Endothelial cell of umbilical vein (primary cell): ENCODE results near the gene DTX3. TPM values are rescaled to one million over a fixed set of nuclear protein-coding genes. Genes with fewer than 3 reads are reported as not detected.

Source experiments
- BruUV-seq: library from RNA; stranded (reverse); fragments of 400-500 nt; replicated peaks from 2 replicates; lab custom pipeline; 2021; lab: Mats Ljungman, UMichigan
- CTCF ChIA-PET: fragments of 300-600, 350-600 bp; sonication (Branson Sonifier 250); formaldehyde crosslinking; loops from one replicate; lab custom pipeline; 2021; ENCODE audit warnings: antibody characterized with exemption, inconsistent platforms; lab: Charles Lee
- POLR2A ChIA-PET: fragments of 300-600, 350-600 bp; sonication (Branson Sonifier 250); formaldehyde crosslinking; loops from one replicate; lab custom pipeline; 2021; ENCODE audit warnings: antibody characterized with exemption, inconsistent platforms; lab: Charles Lee
- DNase-seq: peaks from one replicate; pipeline ENCODE4 v3.0.0-alpha.2; 2011; ENCODE audit warnings: low read depth, low spot score
- FAIRE-seq: peaks from 2 replicates; lab custom pipeline; 2011; peaks lifted over from hg19 to GRCh38; lab: Jason Lieb, UNC
- H2AFZ ChIP-seq: 2 replicates; pipeline ENCODE4 v1.6.0; 2012; ENCODE audit warnings: low read depth, low read length, control low read depth, inconsistent platforms
- H3K27ac ChIP-seq: 2 replicates; pipeline ENCODE4 v1.5.1; 2011; ENCODE audit warnings: low read depth, mild to moderate bottlenecking, control low read depth, low read length, moderate library complexity; ENCODE audit not compliant: insufficient read depth
- H3K27me3 ChIP-seq, 2 experiments: 2 replicates each; pipeline versions ENCODE4 v1.6.0 to v1.6.1; 2011; ENCODE audit warnings: low read length in 2 of 2, mixed read lengths in 1 of 2; ENCODE audit not compliant: control insufficient read depth in 2 of 2, insufficient read depth in 2 of 2
- H3K36me3 ChIP-seq, 2 experiments: 2 replicates in 1 of 2; 3 replicates in 1 of 2; pipeline ENCODE4 v1.5.1; 2011; ENCODE audit warnings: low read length in 2 of 2, mild to moderate bottlenecking in 1 of 2, moderate library complexity in 1 of 2; ENCODE audit not compliant: control insufficient read depth in 2 of 2, insufficient read depth in 2 of 2; ENCODE audit errors: extremely low read depth in 1 of 2
- H3K4me1 ChIP-seq: 3 replicates; pipeline ENCODE4 v1.5.1; 2011; ENCODE audit warnings: mild to moderate bottlenecking, low read length; ENCODE audit not compliant: control insufficient read depth, insufficient read depth; ENCODE audit errors: extremely low read depth
- H3K4me2 ChIP-seq: 2 replicates; pipeline ENCODE4 v1.6.1; 2011; ENCODE audit warnings: low read length, control low read depth, mixed read lengths; ENCODE audit not compliant: insufficient read depth
- H3K4me3 ChIP-seq, 3 experiments: fragments of 200-600 bp in 1 of 3; sonication (generic), shearing (Covaris generic) in 1 of 3; replicated peaks in 1 of 3; 2 replicates each; pipeline ENCODE4 v1.5.1; 2011 to 2016; ENCODE audit warnings: control low read depth in 3 of 3, low read length in 3 of 3, mild to moderate bottlenecking in 2 of 3, inconsistent platforms in 1 of 3, low read depth in 1 of 3, moderate library complexity in 1 of 3; ENCODE audit not compliant: insufficient read depth in 1 of 3
- H3K79me2 ChIP-seq: 2 replicates; pipeline ENCODE4 v1.6.0; 2012; ENCODE audit warnings: low read length, inconsistent platforms; ENCODE audit not compliant: control insufficient read depth, insufficient read depth
- H3K9ac ChIP-seq: replicated peaks from 2 replicates; pipeline ENCODE3; 2011; ENCODE audit warnings: low read length, control low read depth; ENCODE audit not compliant: insufficient read depth; ENCODE audit errors: extremely low read depth
- H3K9me1 ChIP-seq: replicated peaks from 3 replicates; pipeline ENCODE4 v1.6.0; 2011; ENCODE audit warnings: mild to moderate bottlenecking, low read length; ENCODE audit not compliant: control insufficient read depth, insufficient read depth; ENCODE audit errors: extremely low read depth
- H3K9me3 ChIP-seq: replicated peaks from 2 replicates; pipeline ENCODE4 v1.5.1; 2012; ENCODE audit warnings: low read length, inconsistent platforms; ENCODE audit not compliant: control insufficient read depth, insufficient read depth
- H4K20me1 ChIP-seq: replicated peaks from 2 replicates; pipeline ENCODE3; 2011; ENCODE audit warnings: mild to moderate bottlenecking, low read length; ENCODE audit not compliant: control insufficient read depth, insufficient read depth; ENCODE audit errors: extremely low read depth
- CTCF ChIP-seq, 2 donors: IDR thresholded peaks; 1 replicate in 1 of 2; 2 replicates in 1 of 2; pipeline ENCODE4 v1.5.1; 2011; ENCODE audit warnings: low read length in 2 of 2, mild to moderate bottlenecking in 2 of 2, moderate library complexity in 2 of 2, control low read depth in 1 of 2, inconsistent platforms in 1 of 2, low read depth in 1 of 2; ENCODE audit not compliant: insufficient read depth in 1 of 2; ENCODE audit errors: extremely low read depth in 1 of 2
- EZH2 ChIP-seq: IDR thresholded peaks from 2 replicates; pipeline ENCODE4 v1.6.1; 2012; ENCODE audit warnings: borderline replicate concordance, low read depth, mild to moderate bottlenecking, moderate library complexity, low read length, inconsistent platforms; ENCODE audit not compliant: severe bottlenecking
- GATA2 ChIP-seq: IDR thresholded peaks from 2 replicates; pipeline ENCODE4 v1.7.0; 2011; ENCODE audit warnings: low read depth, mild to moderate bottlenecking, moderate library complexity, mixed read lengths, low read length; ENCODE audit not compliant: insufficient read length, insufficient read depth
- MAX ChIP-seq: IDR thresholded peaks from 2 replicates; pipeline ENCODE4 v1.6.1; 2011; ENCODE audit not compliant: insufficient read depth, insufficient read length
- MYC ChIP-seq: IDR thresholded peaks from one replicate; pipeline ENCODE4 v1.6.1; 2011; ENCODE audit warnings: mild to moderate bottlenecking, low read depth, low read length
- POLR2A ChIP-seq: IDR thresholded peaks from 2 replicates; pipeline ENCODE4 v1.6.1; 2012; ENCODE audit warnings: low read depth, mild to moderate bottlenecking, control low read depth, low read length
- POLR2AphosphoS5 ChIP-seq: IDR thresholded peaks from 2 replicates; pipeline ENCODE4 v1.6.1; 2012; ENCODE audit warnings: low read depth, mild to moderate bottlenecking, control low read depth, low read length, moderate library complexity; ENCODE audit not compliant: insufficient read depth
- dilution Hi-C: fragments of 300-500 bp; cut with MboI; formaldehyde crosslinking; loops from one replicate; pipeline ENCODE4 v1.15.0; 2019; ENCODE audit warnings: low sequenced_read_pairs; ENCODE audit not compliant: extremely low pct_ligation_motif_present
- intact Hi-C: fragments of 100-400 bp; cut with micrococcal nuclease; formaldehyde crosslinking; loops from one replicate; pipeline ENCODE4 v1.10.0; 2022
- polyA plus RNA-seq, 4 experiments: library from polyadenylated mRNA; depleted of rRNA in 3 of 4; stranded (reverse) in 3 of 4; unstranded in 1 of 4; fragments of >200 nt; gene quantifications; 2 replicates each; pipeline versions ENCODE4 v1.2.1 to v1.2.3, GENCODE V29; 2011 to 2012; ENCODE audit warnings: missing spikeins in 1 of 4
- total RNA-seq: library from RNA; stranded (reverse); gene quantifications from 2 replicates; pipeline ENCODE4 v1.2.3, GENCODE V29; 2021

Gene DTX3
- total and polyA plus RNA-seq, 2 donors (not counting 3 experiments of a cell fraction or from before 2014, with no cell fraction given): 34.5 to 51.4 TPM

- Histone ChIP-seq H2AFZ (no peak overlapping the region), H3K9ac (no peak overlapping the region), H3K27ac (no peak overlapping the region), H3K9me1 (no peaks in the 10 kb centered on the region), H3K4me3 (no peak overlapping the region), H4K20me1 (no peaks in the 10 kb centered on the region), H3K36me3 (no peaks in the 10 kb centered on the region), H3K79me2 (no peaks in the 10 kb centered on the region), H3K4me2 (no peak overlapping the region), H3K27me3 (peaks cover 18 to 25% of the 10 kb centered on the region in 2 experiments), H3K4me1 (no peaks in the 10 kb centered on the region), H3K9me3 (no peaks in the 10 kb centered on the region)
- no peak for FAIRE-seq
- dilution Hi-C loops (no loop called here), intact Hi-C loops (no loop called here)
- no TSS peak for BruUV-seq
- TF ChIP-seq POLR2A: no peak
- no peak for TF ChIP-seq EZH2
- no peak for TF ChIP-seq MAX
- TF ChIP-seq MYC: no peak
- no peak for TF ChIP-seq CTCF (IDR thresholded peaks at IDR 0.05; ENCODE audit: extremely low read depth in 1 of 2, insufficient read depth in 1 of 2, low read depth in 1 of 2, low read length in 2 of 2)
- no peak for TF ChIP-seq GATA2
- TF ChIP-seq POLR2AphosphoS5: no peak
- ChIA-PET POLR2A (no interaction called here), CTCF (interaction anchor here (0.7 to 6.0 kb wide), 25 partner anchors 9 to 265 kb away, joined by 3 to 126 read pairs (median 7); partner anchors contain the start of genes ARHGEF25, B4GALNT1, DTX3 and GLI1)
- no peak for DNase-seq
These were observed 20.6 kb upstream of the DTX3 start for GRCh38 chr12:57584050-57584449.
